HepG2 (cell line): Measurements from ENCODE around the gene PLCB4. TPM values are rescaled to one million over a fixed set of nuclear protein-coding genes. Genes with fewer than 3 reads are reported as not detected.

Experiments
- ATAC-seq: fragments of 200-7000 bp; cut with Tn5 transposase; 3 replicates; pipeline ENCODE4 v1.9.1; 2020; ENCODE audit warnings: mild to moderate bottlenecking, moderate library complexity
- BruUV-seq: library from RNA; stranded (reverse); fragments of 400-500 nt; replicated peaks from 2 replicates; lab custom pipeline; 2021; lab: Mats Ljungman, UMichigan
- CTCF ChIA-PET: fragments of 300-600 bp; formaldehyde crosslinking; extraction: SDS; loops from one replicate; lab custom pipeline; 2021; ENCODE audit warnings: low total read pairs, inconsistent platforms, low intra/inter-chr PET ratio; lab: Yijun Ruan, JAX
- POLR2A ChIA-PET: fragments of 350-600 bp; sonication (Branson Sonifier 250); formaldehyde crosslinking; loops from one replicate; lab custom pipeline; 2020; ENCODE audit warnings: antibody characterized with exemption, inconsistent platforms; lab: Yijun Ruan, JAX
- DNase-seq: peaks from one replicate; pipeline ENCODE4 v3.0.0-alpha.2; 2015; ENCODE audit warnings: low spot score
- FAIRE-seq: peaks from 3 replicates; lab custom pipeline; 2011; peaks lifted over from hg19 to GRCh38; lab: Jason Lieb, UNC
- H2AFZ ChIP-seq: one replicate; pipeline ENCODE4 v1.6.1; 2011; ENCODE audit warnings: low read length, inconsistent platforms
- H3K27ac ChIP-seq: fragments of 300-600 bp; 3 replicates; pipeline ENCODE4 v1.8.0; 2011; ENCODE audit warnings: mixed run types, mild to moderate bottlenecking, mixed read lengths, low read length, inconsistent platforms; ENCODE audit not compliant: insufficient read depth; ENCODE audit errors: extremely low read length
- H3K27me3 ChIP-seq, 2 experiments: fragments of 200-600 bp in 1 of 2; 2 replicates in 1 of 2; 3 replicates in 1 of 2; pipeline versions ENCODE4 v1.6.0 to v1.8.0; 2011; ENCODE audit warnings: low read length in 2 of 2, mild to moderate bottlenecking in 2 of 2, moderate library complexity in 2 of 2, inconsistent platforms in 1 of 2; ENCODE audit not compliant: insufficient read depth in 2 of 2, control insufficient read depth in 1 of 2
- H3K36me3 ChIP-seq, 2 experiments: fragments of 200-600 bp in 1 of 2; replicated peaks in 1 of 2; 2 replicates in 1 of 2; 3 replicates in 1 of 2; pipeline versions ENCODE4 v1.5.1 to v1.8.0; 2011; ENCODE audit warnings: low read length in 2 of 2, inconsistent platforms in 1 of 2; ENCODE audit not compliant: insufficient read depth in 2 of 2, control insufficient read depth in 1 of 2
- H3K4me1 ChIP-seq: 2 replicates; pipeline ENCODE4 v1.5.1; 2012; ENCODE audit warnings: low read length, inconsistent platforms; ENCODE audit not compliant: insufficient read depth
- H3K4me2 ChIP-seq: 2 replicates; pipeline ENCODE4 v1.6.0; 2011; ENCODE audit warnings: low read depth, low read length, inconsistent platforms
- H3K4me3 ChIP-seq, 3 experiments: fragments of 200-600 bp in 1 of 3; sonication (generic), shearing (Covaris generic) in 1 of 3; replicated peaks in 1 of 3; 2 replicates each; pipeline ENCODE4 v1.5.1; 2011 to 2016; ENCODE audit warnings: low read length in 3 of 3, inconsistent platforms in 2 of 3, low read depth in 2 of 3, mild to moderate bottlenecking in 2 of 3, control low read depth in 1 of 3, mixed read lengths in 1 of 3; ENCODE audit not compliant: insufficient read depth in 1 of 3
- H3K79me2 ChIP-seq: one replicate; pipeline ENCODE4 v1.6.1; 2011; ENCODE audit warnings: low read length, inconsistent platforms; ENCODE audit not compliant: insufficient read depth
- H3K9ac ChIP-seq: 2 replicates; pipeline ENCODE4 v1.6.0; 2011; ENCODE audit warnings: mild to moderate bottlenecking, low read depth, low read length, inconsistent platforms; ENCODE audit not compliant: insufficient read depth
- H3K9me3 ChIP-seq: 2 replicates; pipeline ENCODE4 v1.5.1; 2012; ENCODE audit warnings: mild to moderate bottlenecking, low read length
- H4K20me1 ChIP-seq: 2 replicates; pipeline ENCODE4 v1.6.0; 2011; ENCODE audit warnings: inconsistent platforms, mild to moderate bottlenecking, low read length, moderate library complexity; ENCODE audit not compliant: insufficient read depth
- FLYWCH1 ChIP-seq: sonication (generic); formaldehyde crosslinking; IDR thresholded peaks from 2 replicates; pipeline ENCODE4 v1.8.1; 2023; ENCODE audit warnings: mild to moderate bottlenecking, missing genetic modification reagents
- MED1 ChIP-seq: sonication (generic); formaldehyde crosslinking; IDR thresholded peaks from 2 replicates; pipeline ENCODE4 v1.4.0; 2020; ENCODE audit warnings: missing genetic modification reagents
- RFX1 ChIP-seq: fragments of 450-650 bp; IDR thresholded peaks from 2 replicates; pipeline ENCODE4 v1.6.1; 2017
- RORA ChIP-seq: sonication (generic); formaldehyde crosslinking; IDR thresholded peaks from 2 replicates; pipeline ENCODE4 v1.5.0; 2020; ENCODE audit warnings: mild to moderate bottlenecking, missing genetic modification reagents, moderate library complexity
- SPEN ChIP-seq: sonication (generic); formaldehyde crosslinking; IDR thresholded peaks from 2 replicates; pipeline ENCODE4 v1.5.1; 2020; ENCODE audit warnings: low read depth, mild to moderate bottlenecking, missing genetic modification reagents
- TOE1 ChIP-seq: sonication (generic); formaldehyde crosslinking; IDR thresholded peaks from 2 replicates; pipeline ENCODE4 v1.4.0; 2020; ENCODE audit warnings: mild to moderate bottlenecking, missing genetic modification reagents
- ZNF24 ChIP-seq: fragments of 450-650 bp; IDR thresholded peaks from 2 replicates; pipeline ENCODE4 v1.6.1; 2017; ENCODE audit warnings: antibody characterized with exemption, mild to moderate bottlenecking
- ZNF335 ChIP-seq: sonication (generic); formaldehyde crosslinking; IDR thresholded peaks from 2 replicates; pipeline ENCODE4 v1.4.0; 2020; ENCODE audit warnings: missing genetic modification reagents
- ZNF7 ChIP-seq: IDR thresholded peaks from 2 replicates; pipeline ENCODE4 v1.6.1; 2016; ENCODE audit warnings: missing biosample characterization, missing genetic modification reagents
- ZSCAN30 ChIP-seq: sonication (generic); formaldehyde crosslinking; IDR thresholded peaks from 2 replicates; pipeline ENCODE4 v1.5.0; 2020; ENCODE audit warnings: mild to moderate bottlenecking, missing genetic modification reagents
- WGBS: methylation state at CpG from one replicate; pipeline ENCODE4 v1.1.6; 2017; ENCODE audit warnings: low lambda C conversion rate; 5-methylcytosine and 5-hydroxymethylcytosine counted together
- in situ Hi-C: cut with HindIII; loops from 2 replicates; pipeline ENCODE4 v1.10.0; 2017; ENCODE audit warnings: low pct_unique_long_range_greater_than_20kb; ENCODE audit not compliant: extremely low pct_ligation_motif_present
- intact Hi-C: fragments of 100-400 bp; cut with micrococcal nuclease; formaldehyde crosslinking; loops from one replicate; pipeline ENCODE4 v1.10.0; 2022; ENCODE audit not compliant: unreplicated experiment
- polyA plus RNA-seq, 8 experiments: library from polyadenylated mRNA; depleted of rRNA in 3 of 8; stranded (reverse) in 7 of 8; unstranded in 1 of 8; fragments of >200 nt; fragmentation: Illumina TruSeq in 4 of 8; extraction: Trizol in 4 of 8; gene quantifications; 2 replicates each; pipeline versions ENCODE4 v1.2.1 to v1.2.3, GENCODE V29; 2011 to 2016; ENCODE audit warnings: low read depth in 4 of 8, missing spikeins in 1 of 8, mixed read lengths in 1 of 8; ENCODE audit not compliant: insufficient read depth in 1 of 8
- total RNA-seq, 5 experiments: library from RNA; depleted of rRNA; stranded (reverse); fragments of >200 nt; fragmentation: Illumina TruSeq; extraction: Trizol; gene quantifications; 2 replicates each; pipeline ENCODE4 v1.2.3, GENCODE V29; 2016; ENCODE audit warnings: low read depth in 1 of 5
- TF ChIP-seq, protein P1 (sequence below), 2 experiments: sonication (generic) in 1 of 2; formaldehyde crosslinking in 1 of 2; IDR thresholded peaks; 2 replicates each; pipeline versions ENCODE4 v1.6.1 to v1.9.0; 2014 to 2022; ENCODE audit warnings: antibody characterized with exemption in 1 of 2, borderline replicate concordance in 1 of 2, inconsistent platforms in 1 of 2, low read depth in 1 of 2, missing genetic modification reagents in 1 of 2
- TF ChIP-seq, protein P2 (sequence below): IDR thresholded peaks from 2 replicates; pipeline ENCODE4 v1.6.1; 2016
- TF ChIP-seq, protein P3 (sequence below): IDR thresholded peaks from 2 replicates; pipeline ENCODE4 v1.6.1; 2012; ENCODE audit warnings: low read depth, low read length, improper control_type of control experiment
- TF ChIP-seq, protein P4 (sequence below): sonication (generic); formaldehyde crosslinking; conservative IDR thresholded peaks from 2 replicates; pipeline ENCODE4 v1.4.0; 2020; ENCODE audit warnings: missing genetic modification reagents

Gene PLCB4
- total and polyA plus RNA-seq, 2 of the 13 experiments (the other 11 are each of a cell fraction or from before 2014, with no cell fraction given): 0.01 TPM; not detected in 1

DNA sequence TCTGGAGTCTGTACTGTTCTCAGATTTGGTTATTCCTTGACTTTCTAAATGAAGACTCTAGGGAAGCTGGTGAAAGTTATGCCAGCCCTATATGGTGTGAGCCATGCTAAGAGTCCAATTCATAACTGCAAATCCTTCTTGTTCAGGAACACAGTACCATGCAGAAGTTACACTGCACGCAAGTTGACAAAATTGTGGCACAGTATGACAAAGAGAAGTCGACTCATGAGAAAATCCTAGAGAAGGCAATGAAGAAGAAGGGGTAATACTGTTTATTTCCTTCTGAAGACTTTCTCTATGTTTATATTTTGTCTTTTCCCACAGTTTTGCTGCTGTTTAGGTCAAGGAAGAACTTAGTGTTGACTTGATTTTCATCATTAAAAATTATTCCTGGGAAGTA, 384.3 kb downstream of the PLCB4 start:
- H3K27ac ChIP-seq: no peak overlapping the region
- no TSS peak for BruUV-seq
- DNase-seq (no peak), ATAC-seq (no peak), FAIRE-seq (no peak)
- H4K20me1 ChIP-seq: no peaks in the 10 kb centered on the region
- H3K9me3 ChIP-seq: no peaks in the 10 kb centered on the region
- ChIA-PET POLR2A (no interaction called here), CTCF (no interaction called here)
- TF ChIP-seq SPEN (no peak), MED1 (no peak), ZSCAN30 (no peak), RORA (no peak), ZNF335 (CRISPR knock-in tag) (no peak), RFX1 (no peak), ZNF24 (no peak), TOE1 (CRISPR knock-in tag) (no peak), ZNF7 (CRISPR knock-in tag) (no peak), FLYWCH1 (CRISPR knock-in tag) (no peak)
- TF ChIP-seq, protein P1, sequence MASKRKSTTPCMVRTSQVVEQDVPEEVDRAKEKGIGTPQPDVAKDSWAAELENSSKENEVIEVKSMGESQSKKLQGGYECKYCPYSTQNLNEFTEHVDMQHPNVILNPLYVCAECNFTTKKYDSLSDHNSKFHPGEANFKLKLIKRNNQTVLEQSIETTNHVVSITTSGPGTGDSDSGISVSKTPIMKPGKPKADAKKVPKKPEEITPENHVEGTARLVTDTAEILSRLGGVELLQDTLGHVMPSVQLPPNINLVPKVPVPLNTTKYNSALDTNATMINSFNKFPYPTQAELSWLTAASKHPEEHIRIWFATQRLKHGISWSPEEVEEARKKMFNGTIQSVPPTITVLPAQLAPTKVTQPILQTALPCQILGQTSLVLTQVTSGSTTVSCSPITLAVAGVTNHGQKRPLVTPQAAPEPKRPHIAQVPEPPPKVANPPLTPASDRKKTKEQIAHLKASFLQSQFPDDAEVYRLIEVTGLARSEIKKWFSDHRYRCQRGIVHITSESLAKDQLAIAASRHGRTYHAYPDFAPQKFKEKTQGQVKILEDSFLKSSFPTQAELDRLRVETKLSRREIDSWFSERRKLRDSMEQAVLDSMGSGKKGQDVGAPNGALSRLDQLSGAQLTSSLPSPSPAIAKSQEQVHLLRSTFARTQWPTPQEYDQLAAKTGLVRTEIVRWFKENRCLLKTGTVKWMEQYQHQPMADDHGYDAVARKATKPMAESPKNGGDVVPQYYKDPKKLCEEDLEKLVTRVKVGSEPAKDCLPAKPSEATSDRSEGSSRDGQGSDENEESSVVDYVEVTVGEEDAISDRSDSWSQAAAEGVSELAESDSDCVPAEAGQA (IDR thresholded peaks at IDR 0.05; ENCODE audit: low read depth): no peak
- TF ChIP-seq, protein P1 (CRISPR knock-in tag; IDR thresholded peaks at IDR 0.05; ENCODE audit: borderline replicate concordance): no peak
- TF ChIP-seq, protein P2, sequence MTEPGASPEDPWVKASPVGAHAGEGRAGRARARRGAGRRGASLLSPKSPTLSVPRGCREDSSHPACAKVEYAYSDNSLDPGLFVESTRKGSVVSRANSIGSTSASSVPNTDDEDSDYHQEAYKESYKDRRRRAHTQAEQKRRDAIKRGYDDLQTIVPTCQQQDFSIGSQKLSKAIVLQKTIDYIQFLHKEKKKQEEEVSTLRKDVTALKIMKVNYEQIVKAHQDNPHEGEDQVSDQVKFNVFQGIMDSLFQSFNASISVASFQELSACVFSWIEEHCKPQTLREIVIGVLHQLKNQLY (CRISPR knock-in tag): no peak
- TF ChIP-seq, protein P3, sequence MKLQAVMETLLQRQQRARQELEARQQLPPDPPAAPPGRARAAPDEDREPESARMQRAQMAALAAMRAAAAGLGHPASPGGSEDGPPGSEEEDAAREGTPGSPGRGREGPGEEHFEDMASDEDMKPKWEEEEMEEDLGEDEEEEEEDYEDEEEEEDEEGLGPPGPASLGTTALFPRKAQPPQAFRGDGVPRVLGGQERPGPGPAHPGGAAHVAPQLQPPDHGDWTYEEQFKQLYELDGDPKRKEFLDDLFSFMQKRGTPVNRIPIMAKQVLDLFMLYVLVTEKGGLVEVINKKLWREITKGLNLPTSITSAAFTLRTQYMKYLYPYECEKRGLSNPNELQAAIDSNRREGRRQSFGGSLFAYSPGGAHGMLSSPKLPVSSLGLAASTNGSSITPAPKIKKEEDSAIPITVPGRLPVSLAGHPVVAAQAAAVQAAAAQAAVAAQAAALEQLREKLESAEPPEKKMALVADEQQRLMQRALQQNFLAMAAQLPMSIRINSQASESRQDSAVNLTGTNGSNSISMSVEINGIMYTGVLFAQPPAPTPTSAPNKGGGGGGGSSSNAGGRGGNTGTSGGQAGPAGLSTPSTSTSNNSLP: no peak
- TF ChIP-seq, protein P4, sequence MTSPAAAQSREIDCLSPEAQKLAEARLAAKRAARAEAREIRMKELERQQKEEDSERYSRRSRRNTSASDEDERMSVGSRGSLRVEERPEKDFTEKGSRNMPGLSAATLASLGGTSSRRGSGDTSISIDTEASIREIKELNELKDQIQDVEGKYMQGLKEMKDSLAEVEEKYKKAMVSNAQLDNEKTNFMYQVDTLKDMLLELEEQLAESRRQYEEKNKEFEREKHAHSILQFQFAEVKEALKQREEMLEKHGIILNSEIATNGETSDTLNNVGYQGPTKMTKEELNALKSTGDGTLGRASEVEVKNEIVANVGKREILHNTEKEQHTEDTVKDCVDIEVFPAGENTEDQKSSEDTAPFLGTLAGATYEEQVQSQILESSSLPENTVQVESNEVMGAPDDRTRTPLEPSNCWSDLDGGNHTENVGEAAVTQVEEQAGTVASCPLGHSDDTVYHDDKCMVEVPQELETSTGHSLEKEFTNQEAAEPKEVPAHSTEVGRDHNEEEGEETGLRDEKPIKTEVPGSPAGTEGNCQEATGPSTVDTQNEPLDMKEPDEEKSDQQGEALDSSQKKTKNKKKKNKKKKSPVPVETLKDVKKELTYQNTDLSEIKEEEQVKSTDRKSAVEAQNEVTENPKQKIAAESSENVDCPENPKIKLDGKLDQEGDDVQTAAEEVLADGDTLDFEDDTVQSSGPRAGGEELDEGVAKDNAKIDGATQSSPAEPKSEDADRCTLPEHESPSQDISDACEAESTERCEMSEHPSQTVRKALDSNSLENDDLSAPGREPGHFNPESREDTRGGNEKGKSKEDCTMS (CRISPR knock-in tag): no peak
- in situ Hi-C loops: no loop called here
- H3K79me2 ChIP-seq: no peaks in the 10 kb centered on the region
- H3K27me3 ChIP-seq: no peaks in the 10 kb centered on the region
- no peak overlapping the region for H2AFZ ChIP-seq
- H3K36me3 ChIP-seq: no peaks in the 10 kb centered on the region
- H3K4me3 ChIP-seq: no peak overlapping the region
- H3K4me2 ChIP-seq: no peak overlapping the region
- H3K4me1 ChIP-seq: no peaks in the 10 kb centered on the region
- intact Hi-C loops: no loop called here
- 0% methylated on average over 2 of the region's 2 CpGs for WGBS
- no peak overlapping the region for H3K9ac ChIP-seq
